IPS-NIHi7 (cell line): ENCODE results near the gene DNAI2.

Experiments
- DNase-seq: peaks from one replicate; pipeline ENCODE4 v3.0.0; 2012; ENCODE audit warnings: mixed read lengths; ENCODE audit errors: extremely low spot score

Gene DNAI2

GRCh38 chr17:74274060-74274708 is at the start of gene DNAI2:
Gene DNAI2, plus strand, starts transcription at chr17:74274234. Its CDS starts 7,584 bp downstream, at chr17:74281818.
- DNase-seq, result peak; percentile 71

- no peak for DNase-seq
Observed at GRCh38 chr17:74224959-74225725, 48.9 kb upstream of the DNAI2 start.

GRCh38 chr17:74226252-74226651 is 47.8 kb upstream of the DNAI2 start:
- DNase-seq, result no peak

- DNase-seq, result no peak
Observed at GRCh38 chr17:74227271-74228080, 46.6 kb upstream of the DNAI2 start.

- DNase-seq, result no peak
Observed at GRCh38 chr17:74228306-74228978, 45.6 kb upstream of the DNAI2 start.

GRCh38 chr17:74230896-74231295 is 43.1 kb upstream of the DNAI2 start:
- no peak for DNase-seq

- DNase-seq, result no peak
Observed at GRCh38 chr17:74231928-74232907, 41.8 kb upstream of the DNAI2 start.

- DNase-seq, result no peak
Observed at GRCh38 chr17:74233937-74234336, 40.1 kb upstream of the DNAI2 start.

GRCh38 chr17:74234486-74234885 is 39.5 kb upstream of the DNAI2 start:
- no peak for DNase-seq

- no peak for DNase-seq
Observed at GRCh38 chr17:74235040-74235581, 38.9 kb upstream of the DNAI2 start.

- no peak for DNase-seq
Observed at GRCh38 chr17:74235911-74236371, 38.1 kb upstream of the DNAI2 start.

- no peak for DNase-seq
Observed at GRCh38 chr17:74237321-74237720, 36.7 kb upstream of the DNAI2 start.

- no peak for DNase-seq
Observed at GRCh38 chr17:74239172-74239571, 34.9 kb upstream of the DNAI2 start.

GRCh38 chr17:74240618-74241205 is 33.3 kb upstream of the DNAI2 start:
- no peak for DNase-seq

- no peak for DNase-seq
Observed at GRCh38 chr17:74241431-74241830, 32.6 kb upstream of the DNAI2 start.

- DNase-seq, result no peak
Observed at GRCh38 chr17:74241847-74242246, 32.2 kb upstream of the DNAI2 start.

- DNase-seq, result no peak
Observed at GRCh38 chr17:74243013-74243755, 30.9 kb upstream of the DNAI2 start.

GRCh38 chr17:74244128-74244527 is 29.9 kb upstream of the DNAI2 start:
- no peak for DNase-seq

- no peak for DNase-seq
Observed at GRCh38 chr17:74244548-74244947, 29.5 kb upstream of the DNAI2 start.
